WERI-Rb-1 (cell line): Measurements from ENCODE around the gene UBE2E2.

Experiments used
- DNase-seq: peaks from one replicate; pipeline ENCODE4 v3.0.0-alpha.2; 2020
- H3K27ac ChIP-seq: fragments of 250-450 bp; sonication (Bioruptor Pico); 2 replicates; pipeline ENCODE4 v1.5.1; 2020; ENCODE audit warnings: mild to moderate bottlenecking, moderate library complexity
- H3K27me3 ChIP-seq: fragments of 250-450 bp; sonication (Bioruptor Pico); 2 replicates; pipeline ENCODE4 v1.5.1; 2021; ENCODE audit warnings: mild to moderate bottlenecking, low read depth, moderate library complexity; ENCODE audit not compliant: insufficient read depth, severe bottlenecking
- H3K36me3 ChIP-seq: fragments of 250-450 bp; sonication (Bioruptor Pico); 2 replicates; pipeline ENCODE4 v1.5.1; 2020; ENCODE audit warnings: mild to moderate bottlenecking, moderate library complexity
- H3K4me3 ChIP-seq: 2 replicates; pipeline ENCODE4 v1.5.1; 2011; ENCODE audit warnings: low read depth, mild to moderate bottlenecking, control low read depth, low read length
- H3K9me3 ChIP-seq: fragments of 250-450 bp; sonication (Bioruptor Pico); 2 replicates; pipeline ENCODE4 v1.5.1; 2021; ENCODE audit warnings: mild to moderate bottlenecking, moderate library complexity; ENCODE audit not compliant: severe bottlenecking
- CTCF ChIP-seq: IDR thresholded peaks from 2 replicates; pipeline ENCODE4 v1.5.1; 2011; ENCODE audit warnings: low read depth, mild to moderate bottlenecking, control low read depth, inconsistent platforms, low read length

The UBE2E2 gene

GRCh38 chr3:23252122-23252521, 49.0 kb downstream of the UBE2E2 start:
- H3K4me3 ChIP-seq, result no peak overlapping the region
- H3K27me3 ChIP-seq, result no peaks in the 10 kb centered on the region
- no peak for DNase-seq
- no peak for TF ChIP-seq CTCF
- no peak overlapping the region for H3K27ac ChIP-seq
- H3K36me3 ChIP-seq, result no peaks in the 10 kb centered on the region
- no peaks in the 10 kb centered on the region for H3K9me3 ChIP-seq

DNA sequence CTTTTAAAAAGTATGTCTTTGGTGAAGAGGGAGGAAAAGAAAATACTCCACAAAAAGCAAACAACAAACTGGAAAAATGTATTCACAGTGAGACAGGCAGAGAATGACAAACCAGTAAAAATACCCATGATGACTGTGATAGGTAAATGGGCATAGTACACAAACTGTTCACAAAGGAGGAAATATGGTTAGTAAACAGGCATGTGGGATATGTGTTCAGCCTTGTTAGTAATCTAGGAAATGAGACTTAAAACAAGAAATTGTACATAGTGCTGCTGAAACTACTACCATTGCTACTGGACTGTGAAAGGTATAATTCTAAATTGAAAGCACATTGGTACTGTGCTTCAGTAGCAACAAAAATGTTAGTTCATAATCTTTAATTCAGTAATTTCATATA, 50.1 kb downstream of the UBE2E2 start:
- H3K4me3 ChIP-seq, result no peak overlapping the region
- H3K27me3 ChIP-seq, result no peaks in the 10 kb centered on the region
- no peaks in the 10 kb centered on the region for H3K36me3 ChIP-seq
- no peaks in the 10 kb centered on the region for H3K9me3 ChIP-seq
- H3K27ac ChIP-seq, result no peak overlapping the region
- TF ChIP-seq CTCF, result no peak
- no peak for DNase-seq

- H3K36me3 ChIP-seq, result no peaks in the 10 kb centered on the region
- DNase-seq, result no peak
- no peak overlapping the region for H3K4me3 ChIP-seq
- H3K27ac ChIP-seq, result no peak overlapping the region
- H3K9me3 ChIP-seq, result no peaks in the 10 kb centered on the region
- no peaks in the 10 kb centered on the region for H3K27me3 ChIP-seq
- TF ChIP-seq CTCF, result no peak
These were observed 51.2 kb downstream of the UBE2E2 start for GRCh38 chr3:23254282-23254681.

DNA sequence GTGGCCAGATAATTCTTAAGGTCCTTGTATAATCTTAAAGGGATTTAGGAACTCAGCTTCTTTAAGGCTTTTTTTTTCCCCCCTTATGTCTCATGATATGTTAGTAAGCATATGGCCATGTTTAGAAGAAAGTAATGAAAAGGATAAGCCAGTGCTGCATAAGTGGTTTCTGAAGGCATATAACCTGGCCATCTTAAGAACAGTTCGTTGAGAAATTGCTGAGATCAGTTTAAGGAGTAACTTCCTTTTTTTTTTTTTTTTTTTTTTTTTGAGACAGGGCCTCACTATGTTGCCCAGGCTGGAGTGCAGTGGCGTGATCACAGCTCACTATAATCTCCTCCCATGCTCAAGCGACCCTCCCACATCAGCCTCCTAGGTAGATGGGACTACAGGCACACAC, 51.7 kb downstream of the UBE2E2 start:
- Histone ChIP-seq H3K9me3 (no peaks in the 10 kb centered on the region), H3K27ac (no peak overlapping the region), H3K4me3 (no peak overlapping the region), H3K36me3 (no peaks in the 10 kb centered on the region), H3K27me3 (no peaks in the 10 kb centered on the region)
- no peak for TF ChIP-seq CTCF
- no peak for DNase-seq

DNA sequence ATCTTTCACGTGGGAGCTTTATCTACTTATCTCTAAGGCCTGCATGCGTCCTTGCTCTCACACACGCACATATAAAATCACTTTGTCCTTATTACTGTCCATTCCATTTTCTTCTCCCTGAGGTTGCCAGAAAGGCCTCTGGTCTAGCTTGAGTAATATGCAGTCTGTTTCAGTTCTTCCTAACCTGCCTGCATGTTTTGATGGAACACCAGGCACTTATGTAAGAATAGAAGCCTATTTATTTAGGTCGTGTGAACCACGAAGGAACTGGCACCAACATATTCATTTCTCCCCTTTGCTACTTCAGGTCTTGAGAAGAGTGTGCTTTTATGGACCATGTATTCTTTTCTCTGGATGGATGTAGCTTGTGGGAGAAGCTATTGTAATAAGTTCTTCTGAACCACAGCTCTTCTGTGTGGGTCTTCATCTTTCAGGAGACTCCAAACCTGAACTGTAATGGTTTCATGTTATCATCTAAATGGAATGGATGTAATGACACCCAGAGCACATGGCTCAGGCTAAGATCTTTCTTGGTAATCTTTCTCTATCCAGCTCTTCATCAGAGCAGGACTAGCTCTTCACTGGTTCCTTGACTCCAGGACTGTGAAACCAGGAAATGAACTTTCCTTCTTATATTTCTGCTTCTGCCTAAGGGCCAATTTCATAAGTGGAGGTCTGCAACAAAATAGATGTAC, 53.8 kb downstream of the UBE2E2 start:
- Histone ChIP-seq H3K9me3 (no peaks in the 10 kb centered on the region), H3K4me3 (no peak overlapping the region), H3K27me3 (no peaks in the 10 kb centered on the region), H3K36me3 (no peaks in the 10 kb centered on the region), H3K27ac (no peak overlapping the region)
- no peak for DNase-seq
- TF ChIP-seq CTCF, result no peak

DNA sequence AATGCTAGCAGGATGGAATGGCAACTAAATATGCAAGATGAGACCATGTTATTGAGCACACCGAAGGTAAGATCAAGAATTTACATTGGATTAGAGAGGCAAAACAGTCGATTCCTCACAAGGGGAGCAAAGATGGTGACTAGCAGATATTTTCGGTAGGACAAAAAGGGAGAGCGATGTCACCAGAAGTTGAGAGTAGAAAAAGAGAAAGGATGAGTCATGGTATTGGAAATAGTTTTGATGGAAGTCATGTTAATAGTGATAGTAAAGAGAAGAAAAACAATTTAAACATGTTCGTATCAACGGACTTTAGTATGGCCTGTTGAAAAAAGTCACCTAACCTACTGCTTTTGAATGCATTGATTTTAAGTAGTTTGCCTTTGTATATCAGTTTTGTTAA, 55.0 kb downstream of the UBE2E2 start:
- H3K4me3 ChIP-seq, result no peak overlapping the region
- no peaks in the 10 kb centered on the region for H3K36me3 ChIP-seq
- DNase-seq, result no peak
- H3K9me3 ChIP-seq, result no peaks in the 10 kb centered on the region
- H3K27ac ChIP-seq, result no peak overlapping the region
- H3K27me3 ChIP-seq, result no peaks in the 10 kb centered on the region
- no peak for TF ChIP-seq CTCF
